PC-9 (cell line): Measurements from ENCODE around the gene SGPL1. TPM values are rescaled to one million over a fixed set of nuclear protein-coding genes. Genes with fewer than 3 reads are reported as not detected.

Experiments used
- BruUV-seq: library from RNA; stranded (reverse); fragments of 400-500 nt; replicated peaks from 2 replicates; lab custom pipeline; 2021; lab: Mats Ljungman, UMichigan
- CTCF ChIA-PET: fragments of 300-600 bp; sonication (Branson Sonifier 250); formaldehyde crosslinking; loops from one replicate; lab custom pipeline; 2022; ENCODE audit warnings: antibody characterized with exemption; lab: Charles Lee
- POLR2A ChIA-PET: fragments of 300-600 bp; sonication (Branson Sonifier 250); formaldehyde crosslinking; loops from one replicate; lab custom pipeline; 2022; ENCODE audit warnings: antibody characterized with exemption; ENCODE audit not compliant: unreplicated experiment; lab: Charles Lee
- DNase-seq, 2 experiments: peaks; one replicate each; pipeline versions ENCODE4 v3.0.0 to v3.0.0-alpha.2; 2015 to 2022; ENCODE audit warnings: mixed read lengths in 1 of 2
- H2AFZ ChIP-seq: fragments of 200-600 bp; sonication (generic); 2 replicates; pipeline ENCODE4 v1.8.1; 2017; ENCODE audit warnings: antibody characterized with exemption
- H3F3A ChIP-seq: fragments of 200-600 bp; sonication (generic); 2 replicates; pipeline ENCODE4 v1.8.1; 2017; ENCODE audit warnings: antibody characterized with exemption, mild to moderate bottlenecking, low read depth; ENCODE audit not compliant: insufficient read depth
- H3K27ac ChIP-seq: fragments of 200-600 bp; sonication (generic); 2 replicates; pipeline ENCODE4 v1.6.1; 2016; ENCODE audit warnings: mixed run types
- H3K27me3 ChIP-seq: fragments of 200-600 bp; sonication (generic); 2 replicates; pipeline ENCODE4 v1.6.1; 2016; ENCODE audit warnings: low read depth, mixed run types; ENCODE audit not compliant: insufficient read depth
- H3K36me3 ChIP-seq: fragments of 200-600 bp; sonication (generic); 2 replicates; pipeline ENCODE4 v1.6.1; 2016; ENCODE audit warnings: low read depth, mixed run types
- H3K4me1 ChIP-seq: fragments of 200-600 bp; sonication (generic); replicated peaks from 2 replicates; pipeline ENCODE4 v1.6.1; 2016; ENCODE audit warnings: mixed run types; ENCODE audit not compliant: insufficient read depth
- H3K4me2 ChIP-seq: fragments of 200-600 bp; sonication (generic); 2 replicates; pipeline ENCODE4 v1.6.1; 2017; ENCODE audit warnings: mixed run types
- H3K4me3 ChIP-seq: fragments of 200-600 bp; sonication (generic); 2 replicates; pipeline ENCODE4 v1.6.1; 2016; ENCODE audit warnings: mixed run types
- H3K79me2 ChIP-seq: fragments of 200-600 bp; sonication (generic); 2 replicates; pipeline ENCODE4 v1.6.1; 2017; ENCODE audit warnings: low read depth, mixed run types
- H3K9me2 ChIP-seq: fragments of 200-600 bp; sonication (generic); 2 replicates; pipeline ENCODE4 v1.8.1; 2017; ENCODE audit warnings: mild to moderate bottlenecking; ENCODE audit not compliant: insufficient read depth
- H3K9me3 ChIP-seq: fragments of 200-600 bp; sonication (generic); 2 replicates; pipeline ENCODE4 v1.8.1; 2016; ENCODE audit warnings: low read depth; ENCODE audit not compliant: insufficient read depth
- H4K20me1 ChIP-seq: fragments of 200-600 bp; sonication (generic); 2 replicates; pipeline ENCODE4 v1.8.1; 2017; ENCODE audit not compliant: insufficient read depth
- CTCF ChIP-seq: fragments of 200-600 bp; sonication (generic); conservative IDR thresholded peaks from 2 replicates; pipeline ENCODE4 v1.6.1; 2017; ENCODE audit warnings: mixed run types, antibody characterized with exemption, mild to moderate bottlenecking, moderate library complexity
- EZH2 ChIP-seq: fragments of 200-600 bp; sonication (generic); IDR thresholded peaks from 2 replicates; pipeline ENCODE4 v1.8.0; 2017; ENCODE audit warnings: antibody characterized with exemption, low read depth
- intact Hi-C: fragments of 100-400 bp; cut with micrococcal nuclease; formaldehyde crosslinking; loops from one replicate; pipeline ENCODE4 v1.10.0; 2022; ENCODE audit not compliant: unreplicated experiment
- total RNA-seq: library from RNA; stranded (reverse); gene quantifications from 2 replicates; pipeline ENCODE4 v1.2.3, GENCODE V29; 2021

The SGPL1 gene
- total RNA-seq, 1 experiment from 2014 or later: 96.9 TPM

- BruUV-seq: no TSS peak
- no peaks in the 10 kb centered on the region for H3K79me2 ChIP-seq
- no peaks in the 10 kb centered on the region for H3K36me3 ChIP-seq
- TF ChIP-seq CTCF (no peak), EZH2 (no peak)
- H4K20me1 ChIP-seq: no peaks in the 10 kb centered on the region
- H3K9me2 ChIP-seq: no peaks in the 10 kb centered on the region
- CTCF ChIA-PET: no interaction called here
- no peak overlapping the region for H2AFZ ChIP-seq
- no peaks in the 10 kb centered on the region for H3K27me3 ChIP-seq
- POLR2A ChIA-PET: no interaction called here
- no peak overlapping the region for H3K4me3 ChIP-seq
- H3K4me2 ChIP-seq: no peak overlapping the region
- no peak for DNase-seq
- intact Hi-C loops: no loop called here
- H3K27ac ChIP-seq: no peak overlapping the region
- H3K9me3 ChIP-seq: no peaks in the 10 kb centered on the region
- 0 out of 2 replicates have a peak, but pooled peaks cover 5% of the 10 kb centered on the region for H3K4me1 ChIP-seq
- H3F3A ChIP-seq: no peaks in the 10 kb centered on the region; the same call in 1 of the 2 replicates
These were observed 82.9 kb downstream of the SGPL1 start for GRCh38 chr10:70898687-70899086.

GRCh38 chr10:70899096-70899495, 83.3 kb downstream of the SGPL1 start:
- no peaks in the 10 kb centered on the region for H3K9me2 ChIP-seq
- no peaks in the 10 kb centered on the region for H3K79me2 ChIP-seq
- no peak overlapping the region for H3K4me3 ChIP-seq
- no peaks in the 10 kb centered on the region for H3K27me3 ChIP-seq
- POLR2A ChIA-PET: no interaction called here
- no peaks in the 10 kb centered on the region for H4K20me1 ChIP-seq
- H3K4me2 ChIP-seq: no peak overlapping the region
- no peak overlapping the region for H2AFZ ChIP-seq
- H3K36me3 ChIP-seq: no peaks in the 10 kb centered on the region
- no TSS peak for BruUV-seq
- H3K4me1 ChIP-seq: 0 out of 2 replicates have a peak, but pooled peaks cover 5% of the 10 kb centered on the region
- no peaks in the 10 kb centered on the region for H3K9me3 ChIP-seq
- H3F3A ChIP-seq: no peaks in the 10 kb centered on the region; the same call in 1 of the 2 replicates
- CTCF ChIA-PET: no interaction called here
- no peak for TF ChIP-seq EZH2
- no peak for DNase-seq
- no peak overlapping the region for H3K27ac ChIP-seq
- intact Hi-C loops: no loop called here

DNA sequence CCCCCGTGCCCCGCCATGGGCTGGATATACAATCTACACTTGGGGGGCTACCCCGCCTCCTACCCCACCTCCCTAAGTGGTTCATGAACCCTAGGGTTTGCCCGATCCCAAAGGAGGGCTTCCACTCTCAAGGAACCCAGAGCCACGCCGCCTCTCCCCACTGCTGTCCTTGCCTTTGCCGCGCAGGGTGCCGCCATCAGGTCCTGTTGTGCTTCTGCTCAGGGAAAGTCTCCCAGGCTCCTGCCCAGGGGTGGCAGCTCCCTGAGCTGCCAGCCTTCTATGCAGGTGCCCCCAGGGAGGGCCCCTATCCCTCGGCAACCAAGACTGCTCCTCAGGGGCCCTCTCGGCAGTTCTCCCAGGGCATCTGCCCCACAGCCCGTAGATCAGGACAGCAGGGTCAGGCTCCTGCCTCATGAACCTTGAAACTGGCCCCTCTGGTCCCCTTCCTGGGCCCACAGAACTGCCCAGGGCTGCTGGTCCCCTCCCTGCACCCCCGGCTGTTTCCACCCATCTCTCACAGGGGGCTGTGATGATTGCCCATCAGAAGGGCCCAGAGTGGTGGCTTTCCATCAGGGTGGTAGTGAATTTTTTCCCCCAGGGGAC, 85.6 kb downstream of the SGPL1 start:
- DNase-seq: no peak
- no peaks in the 10 kb centered on the region; the same call in 1 of the 2 replicates for H3F3A ChIP-seq
- no TSS peak for BruUV-seq
- H4K20me1 ChIP-seq: no peaks in the 10 kb centered on the region
- no peaks in the 10 kb centered on the region for H3K9me2 ChIP-seq
- CTCF ChIA-PET: interaction anchor here (0.6 kb wide), 1 partner anchor 331 kb away, joined by 4 read pairs; no protein-coding TSS in a partner anchor
- H3K79me2 ChIP-seq: no peaks in the 10 kb centered on the region
- intact Hi-C loops: loop anchor here (5.0 kb wide), 2 partner anchors 306 to 371 kb away; no protein-coding TSS in a partner anchor
- H3K4me1 ChIP-seq: 0 out of 2 replicates have a peak, but pooled peaks cover 5% of the 10 kb centered on the region
- no peak overlapping the region for H3K27ac ChIP-seq
- no peak overlapping the region for H3K4me3 ChIP-seq
- POLR2A ChIA-PET: no interaction called here
- no peaks in the 10 kb centered on the region for H3K36me3 ChIP-seq
- TF ChIP-seq CTCF (no peak), EZH2 (no peak)
- H2AFZ ChIP-seq: no peak overlapping the region
- 0 out of 2 replicates have a peak, but pooled peaks cover 8% of the 10 kb centered on the region for H3K27me3 ChIP-seq
- H3K4me2 ChIP-seq: no peak overlapping the region
- no peaks in the 10 kb centered on the region for H3K9me3 ChIP-seq
